ENCODE results near the gene SNX10.

- no peak for TF ChIP-seq CEBPB (IDR thresholded peaks at IDR 0.05)
- TF ChIP-seq ZBTB7A (IDR thresholded peaks at IDR 0.05; ENCODE audit: low read depth), result no peak
- no peak for TF ChIP-seq TAF1 (IDR thresholded peaks at IDR 0.05; ENCODE audit: low read depth)
- TF ChIP-seq NFIC (IDR thresholded peaks at IDR 0.05), result no peak
- no peak for TF ChIP-seq MAX (IDR thresholded peaks at IDR 0.05)
- TF ChIP-seq EP300 (IDR thresholded peaks at IDR 0.05; ENCODE audit: borderline replicate concordance), result no peak
- TF ChIP-seq RAD21 (IDR thresholded peaks at IDR 0.05; ENCODE audit: low read depth), result no peak
- TF ChIP-seq FOXM1 (IDR thresholded peaks at IDR 0.05; ENCODE audit: borderline replicate concordance, low read depth), result no peak
- TF ChIP-seq EGR1 (IDR thresholded peaks at IDR 0.05), result no peak
- no peak for TF ChIP-seq TCF12 (IDR thresholded peaks at IDR 0.05; ENCODE audit: low read depth)
- TF ChIP-seq YY1 (IDR thresholded peaks at IDR 0.05; ENCODE audit: low read depth), result no peak
- no peak for TF ChIP-seq CREB1 (IDR thresholded peaks at IDR 0.05; ENCODE audit: low read depth)
These were observed 38.0 kb downstream of the SNX10 start for GRCh38 chr7:26329520-26330255.

Data from Ishikawa (cell line).